H9 (cell line): Measurements from ENCODE around the gene CST5. TPM values are rescaled to one million over a fixed set of nuclear protein-coding genes. Genes with fewer than 3 reads are reported as not detected.

ENCODE experiments used
- DNase-seq: peaks from one replicate; pipeline ENCODE4 v3.0.0-alpha.2; 2017
- H2AFZ ChIP-seq: one replicate; pipeline ENCODE4 v1.6.1; 2013; ENCODE audit warnings: mild to moderate bottlenecking, low read length, control low read depth, moderate library complexity
- H2AK5ac ChIP-seq: 2 replicates; pipeline ENCODE4 v1.6.1; 2013; ENCODE audit warnings: low read length, control low read depth, mixed read lengths; ENCODE audit not compliant: insufficient read length
- H2BK120ac ChIP-seq: one replicate; pipeline ENCODE4 v1.6.1; 2013; ENCODE audit warnings: low read depth, mild to moderate bottlenecking, low read length, control low read depth, inconsistent platforms; ENCODE audit not compliant: poor library complexity, severe bottlenecking
- H2BK12ac ChIP-seq: 2 replicates; pipeline ENCODE4 v1.6.1; 2013; ENCODE audit warnings: low read length, control low read depth, mixed read lengths, low read depth; ENCODE audit not compliant: insufficient read length
- H2BK15ac ChIP-seq: 2 replicates; pipeline ENCODE4 v1.6.1; 2013; ENCODE audit warnings: low read depth, low read length, control low read depth
- H2BK20ac ChIP-seq: one replicate; pipeline ENCODE4 v1.6.1; 2013; ENCODE audit warnings: low read depth, mild to moderate bottlenecking, low read length, control low read depth, inconsistent platforms; ENCODE audit not compliant: poor library complexity, severe bottlenecking
- H2BK5ac ChIP-seq: 2 replicates; pipeline ENCODE4 v1.6.1; 2013; ENCODE audit warnings: low read length, control low read depth, mixed read lengths; ENCODE audit not compliant: insufficient read length
- H3K14ac ChIP-seq: 2 replicates; pipeline ENCODE4 v1.6.1; 2013; ENCODE audit warnings: low read length, control low read depth; ENCODE audit not compliant: insufficient read depth
- H3K18ac ChIP-seq: 2 replicates; pipeline ENCODE4 v1.6.1; 2013; ENCODE audit warnings: low read depth, mild to moderate bottlenecking, mixed read lengths, low read length, control low read depth; ENCODE audit not compliant: insufficient read length
- H3K23ac ChIP-seq: 2 replicates; pipeline ENCODE4 v1.6.1; 2013; ENCODE audit warnings: low read length, control low read depth, mixed read lengths, low read depth; ENCODE audit not compliant: insufficient read length
- H3K23me2 ChIP-seq: 2 replicates; pipeline ENCODE4 v1.6.1; 2013; ENCODE audit warnings: low read depth, mild to moderate bottlenecking, mixed read lengths, low read length, control low read depth; ENCODE audit not compliant: insufficient read length, poor library complexity, severe bottlenecking
- H3K27ac ChIP-seq: 2 replicates; pipeline ENCODE4 v1.5.1; 2013; ENCODE audit warnings: low read length, control low read depth, mixed read lengths, low read depth; ENCODE audit not compliant: insufficient read length
- H3K27me3 ChIP-seq: 2 replicates; pipeline ENCODE4 v1.6.1; 2013; ENCODE audit warnings: low read length, control low read depth, inconsistent platforms; ENCODE audit not compliant: insufficient read depth
- H3K4ac ChIP-seq: 2 replicates; pipeline ENCODE4 v1.6.1; 2013; ENCODE audit warnings: low read depth, mild to moderate bottlenecking, control low read depth, inconsistent platforms, low read length, moderate library complexity
- H3K4me1 ChIP-seq: 2 replicates; pipeline ENCODE4 v1.6.1; 2013; ENCODE audit warnings: low read length, control low read depth, inconsistent platforms; ENCODE audit not compliant: insufficient read depth
- H3K4me2 ChIP-seq: 2 replicates; pipeline ENCODE4 v1.6.1; 2013; ENCODE audit warnings: low read length, control low read depth, mixed read lengths; ENCODE audit not compliant: insufficient read length, insufficient read depth
- H3K56ac ChIP-seq: 2 replicates; pipeline ENCODE4 v1.6.1; 2013; ENCODE audit warnings: low read depth, mild to moderate bottlenecking, mixed read lengths, low read length, control low read depth; ENCODE audit not compliant: insufficient read length
- H3K79me1 ChIP-seq: 2 replicates; pipeline ENCODE4 v1.6.1; 2013; ENCODE audit warnings: low read depth, mild to moderate bottlenecking, moderate library complexity, low read length, control low read depth, inconsistent platforms; ENCODE audit not compliant: insufficient read depth, poor library complexity, severe bottlenecking
- H3K79me2 ChIP-seq: 2 replicates; pipeline ENCODE4 v1.6.1; 2013; ENCODE audit warnings: low read length, control low read depth, inconsistent platforms; ENCODE audit not compliant: insufficient read depth
- H3K9ac ChIP-seq: 2 replicates; pipeline ENCODE4 v1.6.1; 2013; ENCODE audit warnings: low read length, control low read depth, mixed read lengths; ENCODE audit not compliant: insufficient read length; ENCODE audit errors: extremely low read depth
- H3K9me3 ChIP-seq: one replicate; pipeline ENCODE4 v1.6.1; 2013; ENCODE audit warnings: low read depth, low read length, inconsistent platforms; ENCODE audit not compliant: control insufficient read depth
- H3T11ph ChIP-seq: one replicate; pipeline ENCODE4 v1.6.1; 2013; ENCODE audit warnings: mild to moderate bottlenecking, low read length, control low read depth, inconsistent platforms
- H4K20me1 ChIP-seq: one replicate; pipeline ENCODE4 v1.6.1; 2013; ENCODE audit not compliant: control insufficient read depth, insufficient read length, insufficient read depth
- H4K5ac ChIP-seq: 2 replicates; pipeline ENCODE4 v1.6.1; 2013; ENCODE audit warnings: low read depth, mild to moderate bottlenecking, mixed read lengths, low read length, control low read depth; ENCODE audit not compliant: insufficient read length
- H4K8ac ChIP-seq: replicated peaks from 2 replicates; pipeline ENCODE4 v1.6.1; 2013; ENCODE audit warnings: low read length, control low read depth, mixed read lengths, low read depth; ENCODE audit not compliant: insufficient read length
- H4K91ac ChIP-seq: 2 replicates; pipeline ENCODE4 v1.6.1; 2013; ENCODE audit warnings: low read depth, mild to moderate bottlenecking, moderate library complexity, mixed read lengths, low read length, control low read depth; ENCODE audit not compliant: insufficient read length
- H3K27ac Mint-ChIP-seq, 3 experiments: 2 replicates in 2 of 3; 3 replicates in 1 of 3; pipeline ENCODE4 v1.8.0; 2020 to 2021; ENCODE audit warnings: mixed read lengths in 3 of 3, mild to moderate bottlenecking in 1 of 3, moderate library complexity in 1 of 3
- H3K27me3 Mint-ChIP-seq: 2 replicates; pipeline ENCODE4 v1.8.0; 2021; ENCODE audit warnings: low read depth, mild to moderate bottlenecking, moderate library complexity, mixed read lengths
- H3K36me3 Mint-ChIP-seq, 3 experiments: 2 replicates in 2 of 3; 3 replicates in 1 of 3; pipeline ENCODE4 v1.8.0; 2020 to 2021; ENCODE audit warnings: low read depth in 3 of 3, mixed read lengths in 3 of 3; ENCODE audit not compliant: insufficient read depth in 1 of 3
- H3K4me1 Mint-ChIP-seq, 2 experiments: 2 replicates each; pipeline ENCODE4 v1.8.0; 2020; ENCODE audit warnings: mixed read lengths in 2 of 2
- H3K4me3 Mint-ChIP-seq, 2 experiments: 2 replicates in 1 of 2; 3 replicates in 1 of 2; pipeline ENCODE4 v1.8.0; 2020 to 2021; ENCODE audit warnings: mild to moderate bottlenecking in 2 of 2, mixed read lengths in 2 of 2, moderate library complexity in 1 of 2
- H3K9me3 Mint-ChIP-seq, 2 experiments: 2 replicates in 1 of 2; 3 replicates in 1 of 2; pipeline ENCODE4 v1.8.0; 2020; ENCODE audit warnings: mild to moderate bottlenecking in 2 of 2, mixed read lengths in 2 of 2, moderate library complexity in 1 of 2
- WGBS: extraction: QIAGEN DNeasy Blood & Tissue Kit; methylation state at CpG from one replicate; pipeline ENCODE4 v1.1.7; 2013; ENCODE audit warnings: missing lambda C conversion rate, low lambda C conversion rate, mixed read lengths; ENCODE audit not compliant: insufficient read length; ENCODE audit errors: extremely low coverage; 5-methylcytosine and 5-hydroxymethylcytosine counted together
- total RNA-seq: library from RNA; stranded (reverse); gene quantifications from 2 replicates; pipeline ENCODE4 v1.2.1, GENCODE V29; 2021
- TF ChIP-seq, protein P1 (sequence below): fragments of 200-600 bp; sonication (generic); conservative IDR thresholded peaks from 3 replicates; pipeline ENCODE4 v1.8.0; 2021; ENCODE audit warnings: antibody characterized with exemption, mild to moderate bottlenecking

CST5 gene
- total RNA-seq, 1 experiment from 2014 or later = not detected

DNA sequence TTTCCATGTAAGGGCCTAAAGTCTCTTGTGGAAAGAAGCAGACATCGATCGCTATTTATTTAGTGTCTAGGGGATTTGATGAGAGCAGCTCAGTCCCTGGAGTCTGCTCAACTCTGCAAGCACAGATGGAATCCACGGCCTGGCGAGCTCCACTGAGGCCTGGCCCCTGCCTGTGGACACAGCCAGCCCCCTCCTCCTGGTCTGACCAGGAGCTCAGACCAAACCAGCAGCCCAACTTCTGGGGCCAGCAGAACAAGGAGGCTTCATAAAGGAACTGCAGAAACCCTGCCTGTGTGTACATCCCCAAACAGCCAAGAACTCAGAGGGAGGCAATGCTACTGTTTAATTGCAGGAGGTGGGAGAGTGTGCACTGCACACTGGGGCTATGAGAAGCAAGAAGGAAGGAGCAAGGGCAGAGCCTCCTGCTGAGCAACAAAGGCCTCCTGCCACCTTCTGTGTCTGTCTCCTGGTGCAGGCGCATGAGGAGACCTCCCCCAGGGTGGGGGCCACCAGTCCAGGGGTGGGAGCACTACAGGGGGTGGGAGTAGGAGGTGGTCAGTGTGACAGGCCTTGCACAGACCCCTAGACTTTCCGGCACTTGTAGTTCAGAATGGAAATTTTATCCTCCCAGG lies 3.8 kb downstream of the CST5 start:
- WGBS = no CpG with 5 or more reads among the region's 6 CpGs
- H4K20me1 ChIP-seq = no peaks in the 10 kb centered on the region
- H3K23ac ChIP-seq = no peak overlapping the region
- no peak overlapping the region for H3K9ac ChIP-seq
- H3K27me3 ChIP-seq = no peaks in the 10 kb centered on the region
- H3T11ph ChIP-seq = no peak overlapping the region
- H4K5ac ChIP-seq = no peak overlapping the region
- H2BK15ac ChIP-seq = no peak overlapping the region
- Mint-ChIP-seq H3K27me3 (no peaks in the 10 kb centered on the region; the same call in 1 of the 2 replicates), H3K9me3 (no peaks in the 10 kb centered on the region; a peak in 2 of 5 replicates), H3K36me3 (no peaks in the 10 kb centered on the region; a peak in 1 of 7 replicates), H3K4me1 (peaks cover 25 to 31% of the 10 kb centered on the region in 2 experiments), H3K4me3 (no peak overlapping the region), H3K27ac (no peak overlapping the region)
- H2BK120ac ChIP-seq = no peak overlapping the region
- no peak overlapping the region for H2AK5ac ChIP-seq
- H3K9me3 ChIP-seq = no peaks in the 10 kb centered on the region
- no peak overlapping the region for H4K8ac ChIP-seq
- no peak overlapping the region for H3K4ac ChIP-seq
- no peak overlapping the region for H2BK12ac ChIP-seq
- no peak overlapping the region for H3K56ac ChIP-seq
- H3K18ac ChIP-seq = no peak overlapping the region
- H3K23me2 ChIP-seq = no peaks in the 10 kb centered on the region
- H3K14ac ChIP-seq = no peak overlapping the region
- no peak overlapping the region for H2AFZ ChIP-seq
- no peak overlapping the region for H3K27ac ChIP-seq
- no peak for DNase-seq
- TF ChIP-seq, protein P1, sequence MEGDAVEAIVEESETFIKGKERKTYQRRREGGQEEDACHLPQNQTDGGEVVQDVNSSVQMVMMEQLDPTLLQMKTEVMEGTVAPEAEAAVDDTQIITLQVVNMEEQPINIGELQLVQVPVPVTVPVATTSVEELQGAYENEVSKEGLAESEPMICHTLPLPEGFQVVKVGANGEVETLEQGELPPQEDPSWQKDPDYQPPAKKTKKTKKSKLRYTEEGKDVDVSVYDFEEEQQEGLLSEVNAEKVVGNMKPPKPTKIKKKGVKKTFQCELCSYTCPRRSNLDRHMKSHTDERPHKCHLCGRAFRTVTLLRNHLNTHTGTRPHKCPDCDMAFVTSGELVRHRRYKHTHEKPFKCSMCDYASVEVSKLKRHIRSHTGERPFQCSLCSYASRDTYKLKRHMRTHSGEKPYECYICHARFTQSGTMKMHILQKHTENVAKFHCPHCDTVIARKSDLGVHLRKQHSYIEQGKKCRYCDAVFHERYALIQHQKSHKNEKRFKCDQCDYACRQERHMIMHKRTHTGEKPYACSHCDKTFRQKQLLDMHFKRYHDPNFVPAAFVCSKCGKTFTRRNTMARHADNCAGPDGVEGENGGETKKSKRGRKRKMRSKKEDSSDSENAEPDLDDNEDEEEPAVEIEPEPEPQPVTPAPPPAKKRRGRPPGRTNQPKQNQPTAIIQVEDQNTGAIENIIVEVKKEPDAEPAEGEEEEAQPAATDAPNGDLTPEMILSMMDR = no peak
- H3K4me1 ChIP-seq = peaks cover 8% of the 10 kb centered on the region; the same call in 1 of the 2 replicates
- H2BK5ac ChIP-seq = no peak overlapping the region
- H3K79me2 ChIP-seq = no peaks in the 10 kb centered on the region
- no peak overlapping the region for H4K91ac ChIP-seq
- no peak overlapping the region for H2BK20ac ChIP-seq
- H3K4me2 ChIP-seq = no peak overlapping the region
- H3K79me1 ChIP-seq = no peaks in the 10 kb centered on the region
